Muscle layer of colon (tissue), 2 donors: ENCODE measurements around the gene DMD.

Experiments used
- H3K27ac ChIP-seq: one replicate; pipeline ENCODE4 v1.7.0; 2013; ENCODE audit warnings: low read depth, mild to moderate bottlenecking, low read length, moderate library complexity
- H3K27me3 ChIP-seq, 2 donors: one replicate each; pipeline ENCODE4 v1.7.0; 2013; ENCODE audit warnings: low read length in 2 of 2, mild to moderate bottlenecking in 2 of 2; ENCODE audit not compliant: insufficient read depth in 2 of 2, control insufficient read depth in 1 of 2
- H3K36me3 ChIP-seq: one replicate; pipeline ENCODE4 v1.7.0; 2013; ENCODE audit warnings: mild to moderate bottlenecking, low read length; ENCODE audit not compliant: insufficient read depth
- H3K4me1 ChIP-seq: one replicate; pipeline ENCODE4 v1.7.0; 2013; ENCODE audit warnings: mild to moderate bottlenecking, low read length; ENCODE audit not compliant: insufficient read depth
- H3K4me3 ChIP-seq, 2 donors: one replicate each; pipeline ENCODE4 v1.7.0; 2013; ENCODE audit warnings: low read length in 2 of 2, low read depth in 1 of 2, mild to moderate bottlenecking in 1 of 2, moderate library complexity in 1 of 2
- H3K9ac ChIP-seq: one replicate; pipeline ENCODE4 v1.7.0; 2013; ENCODE audit warnings: low read length
- H3K9me3 ChIP-seq: one replicate; pipeline ENCODE4 v1.7.0; 2013; ENCODE audit warnings: mild to moderate bottlenecking, low read length
- donor health status: abdominal sarcoma.
- donor health status: Adenocarcinoma of cecum.

Gene DMD

GRCh38 chrX:31287861-31288260 is 1923.5 kb downstream of the DMD start:
- Histone ChIP-seq H3K4me1 (no peaks in the 10 kb centered on the region), H3K36me3 (no peaks in the 10 kb centered on the region), H3K27ac (no peak overlapping the region), H3K4me3 (no peak overlapping the region), H3K9ac (no peak overlapping the region), H3K9me3 (no peaks in the 10 kb centered on the region), H3K27me3 (no peaks in the 10 kb centered on the region)

- H3K4me3 ChIP-seq, result no peak overlapping the region
- no peak overlapping the region for H3K27ac ChIP-seq
- H3K4me1 ChIP-seq, result no peaks in the 10 kb centered on the region
- no peaks in the 10 kb centered on the region for H3K36me3 ChIP-seq
- H3K9ac ChIP-seq, result no peak overlapping the region
- H3K9me3 ChIP-seq, result no peaks in the 10 kb centered on the region
- H3K27me3 ChIP-seq, result no peaks in the 10 kb centered on the region
Measured at GRCh38 chrX:31280580-31280979, 1930.8 kb downstream of the DMD start.

GRCh38 chrX:31279359-31279758 is 1932.0 kb downstream of the DMD start:
- H3K36me3 ChIP-seq, result no peaks in the 10 kb centered on the region
- no peak overlapping the region for H3K27ac ChIP-seq
- no peaks in the 10 kb centered on the region for H3K4me1 ChIP-seq
- H3K9me3 ChIP-seq, result no peaks in the 10 kb centered on the region
- no peak overlapping the region for H3K4me3 ChIP-seq
- no peaks in the 10 kb centered on the region for H3K27me3 ChIP-seq
- no peak overlapping the region for H3K9ac ChIP-seq

- Histone ChIP-seq H3K27me3 (no peaks in the 10 kb centered on the region), H3K36me3 (no peaks in the 10 kb centered on the region), H3K27ac (no peak overlapping the region)
Measured at GRCh38 chrX:31272472-31272775, 1938.9 kb downstream of the DMD start.

GRCh38 chrX:31271615-31272471 is 1939.5 kb downstream of the DMD start:
- Histone ChIP-seq H3K27ac (no peak overlapping the region), H3K9ac (no peak overlapping the region), H3K4me1 (no peaks in the 10 kb centered on the region), H3K4me3 (no peak overlapping the region), H3K27me3 (no peaks in the 10 kb centered on the region), H3K36me3 (no peaks in the 10 kb centered on the region), H3K9me3 (no peaks in the 10 kb centered on the region)

More at GRCh38 chrX:31272472-31272775, 1938.9 kb downstream of the DMD start:
- Histone ChIP-seq H3K4me3 (no peak overlapping the region), H3K9me3 (no peaks in the 10 kb centered on the region), H3K9ac (no peak overlapping the region), H3K4me1 (no peaks in the 10 kb centered on the region)

- no peak overlapping the region for H3K4me3 ChIP-seq
- no peaks in the 10 kb centered on the region for H3K9me3 ChIP-seq
- H3K4me1 ChIP-seq, result no peaks in the 10 kb centered on the region
- H3K36me3 ChIP-seq, result no peaks in the 10 kb centered on the region
- no peaks in the 10 kb centered on the region for H3K27me3 ChIP-seq
- H3K9ac ChIP-seq, result no peak overlapping the region
- H3K27ac ChIP-seq, result no peak overlapping the region
Measured at GRCh38 chrX:31269914-31270313, 1941.4 kb downstream of the DMD start.

GRCh38 chrX:31268359-31268758 is 1943.0 kb downstream of the DMD start:
- Histone ChIP-seq H3K36me3 (no peaks in the 10 kb centered on the region), H3K27me3 (no peaks in the 10 kb centered on the region), H3K4me3 (no peak overlapping the region), H3K27ac (no peak overlapping the region), H3K9ac (no peak overlapping the region), H3K9me3 (no peaks in the 10 kb centered on the region), H3K4me1 (no peaks in the 10 kb centered on the region)

GRCh38 chrX:31266203-31267076 is 1944.9 kb downstream of the DMD start:
- Histone ChIP-seq H3K9ac (no peak overlapping the region), H3K9me3 (no peaks in the 10 kb centered on the region), H3K4me1 (no peaks in the 10 kb centered on the region), H3K36me3 (no peaks in the 10 kb centered on the region), H3K27me3 (no peaks in the 10 kb centered on the region), H3K27ac (peak overlapping the region; percentile 46), H3K4me3 (peak overlapping the region; percentile 46 to 51)

- no peak overlapping the region for H3K9ac ChIP-seq
- no peak overlapping the region for H3K27ac ChIP-seq
- no peaks in the 10 kb centered on the region for H3K9me3 ChIP-seq
- no peaks in the 10 kb centered on the region for H3K4me1 ChIP-seq
- H3K27me3 ChIP-seq, result no peaks in the 10 kb centered on the region
- no peaks in the 10 kb centered on the region for H3K36me3 ChIP-seq
- no peak overlapping the region for H3K4me3 ChIP-seq
Measured at GRCh38 chrX:31265383-31265782, 1946.0 kb downstream of the DMD start.

- no peak overlapping the region for H3K9ac ChIP-seq
- no peaks in the 10 kb centered on the region for H3K27me3 ChIP-seq
- H3K4me1 ChIP-seq, result no peaks in the 10 kb centered on the region
- H3K36me3 ChIP-seq, result no peaks in the 10 kb centered on the region
- no peaks in the 10 kb centered on the region for H3K9me3 ChIP-seq
- H3K4me3 ChIP-seq, result no peak overlapping the region
- no peak overlapping the region for H3K27ac ChIP-seq
Measured at GRCh38 chrX:31260351-31260750, 1951.0 kb downstream of the DMD start.

- H3K4me3 ChIP-seq, result no peak overlapping the region
- H3K9ac ChIP-seq, result no peak overlapping the region
- H3K36me3 ChIP-seq, result no peaks in the 10 kb centered on the region
- no peak overlapping the region for H3K27ac ChIP-seq
- no peaks in the 10 kb centered on the region for H3K27me3 ChIP-seq
- no peaks in the 10 kb centered on the region for H3K9me3 ChIP-seq
- H3K4me1 ChIP-seq, result no peaks in the 10 kb centered on the region
Measured at GRCh38 chrX:31258166-31258565, 1953.2 kb downstream of the DMD start.
